ENCODE data around the gene MRPL24.

The MRPL24 gene

DNA sequence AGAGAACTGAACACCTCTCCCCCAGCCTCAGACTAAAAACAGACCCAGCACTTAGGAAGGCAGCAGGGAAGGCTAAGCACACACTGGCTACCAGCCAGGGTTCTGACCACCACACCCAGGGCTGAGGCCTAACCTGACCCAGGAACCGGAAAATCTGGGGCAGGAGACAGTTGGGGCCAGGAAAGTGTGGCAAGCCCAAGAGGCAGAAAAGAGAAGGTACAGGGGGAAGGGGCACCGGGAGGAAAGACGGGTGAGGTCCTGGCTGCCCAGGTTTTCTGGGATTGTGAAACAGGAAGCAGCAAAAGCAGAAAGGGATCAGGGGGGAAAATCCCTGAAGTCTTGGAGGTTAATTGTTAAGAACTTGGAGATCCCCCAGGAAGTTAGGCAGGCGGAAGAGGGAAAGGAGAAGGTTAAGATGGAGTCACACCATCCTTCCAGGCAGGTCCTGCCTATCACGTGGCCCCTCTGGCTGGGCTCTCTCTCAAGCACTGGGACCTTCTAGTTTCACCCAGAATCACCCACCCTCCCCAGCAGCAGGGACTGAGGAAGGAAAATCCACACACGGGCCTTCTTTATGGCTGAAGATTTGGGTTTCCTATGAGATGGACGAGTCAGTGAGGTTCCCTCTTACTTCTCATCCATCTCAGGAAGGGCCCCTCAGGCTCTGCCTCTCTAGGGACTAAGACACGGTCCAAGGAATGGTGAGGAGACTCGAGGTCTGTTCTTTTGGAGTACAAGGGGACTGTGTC is 8.0 kb upstream of the MRPL24 start (continued):
- TF ChIP-seq KLF1 (tag by site-specific recombination; IDR thresholded peaks at IDR 0.05) (peak; percentile 61; the same call in 1 of the 2 replicates), MEIS1 (CRISPR knock-in tag; IDR thresholded peaks at IDR 0.05; ENCODE audit: borderline replicate concordance) (no peak), ZNF658 (tag by site-specific recombination; IDR thresholded peaks at IDR 0.05) (no peak), ZNF777 (tag by site-specific recombination; IDR thresholded peaks at IDR 0.05; ENCODE audit: borderline replicate concordance) (no peak), ZNF155 (tag by site-specific recombination; IDR thresholded peaks at IDR 0.05) (no peak), KLF8 (tag by site-specific recombination; IDR thresholded peaks at IDR 0.05) (peak; percentile 54), ZNF785 (tag by site-specific recombination; IDR thresholded peaks at IDR 0.05) (no peak), ZNF664 (tag by site-specific recombination; IDR thresholded peaks at IDR 0.05) (no peak), ZNF138 (tag by site-specific recombination; IDR thresholded peaks at IDR 0.05; ENCODE audit: borderline replicate concordance) (no peak), KLF7 (tag by site-specific recombination; IDR thresholded peaks at IDR 0.05; ENCODE audit: borderline replicate concordance) (0 out of 2 replicates have a peak, but pooled peaks have one; percentile 10), ZNF248 (tag by site-specific recombination; IDR thresholded peaks at IDR 0.05) (no peak), ZFP41 (tag by site-specific recombination; IDR thresholded peaks at IDR 0.05; ENCODE audit: borderline replicate concordance) (no peak), OVOL3 (tag by site-specific recombination; IDR thresholded peaks at IDR 0.05) (no peak), PBX3 (CRISPR knock-in tag; IDR thresholded peaks at IDR 0.05) (no peak), ZNF621 (tag by site-specific recombination; IDR thresholded peaks at IDR 0.05) (no peak), KLF9 (tag by site-specific recombination; IDR thresholded peaks at IDR 0.05; ENCODE audit: low read depth) (no peak)
- TF ChIP-seq, protein P1, sequence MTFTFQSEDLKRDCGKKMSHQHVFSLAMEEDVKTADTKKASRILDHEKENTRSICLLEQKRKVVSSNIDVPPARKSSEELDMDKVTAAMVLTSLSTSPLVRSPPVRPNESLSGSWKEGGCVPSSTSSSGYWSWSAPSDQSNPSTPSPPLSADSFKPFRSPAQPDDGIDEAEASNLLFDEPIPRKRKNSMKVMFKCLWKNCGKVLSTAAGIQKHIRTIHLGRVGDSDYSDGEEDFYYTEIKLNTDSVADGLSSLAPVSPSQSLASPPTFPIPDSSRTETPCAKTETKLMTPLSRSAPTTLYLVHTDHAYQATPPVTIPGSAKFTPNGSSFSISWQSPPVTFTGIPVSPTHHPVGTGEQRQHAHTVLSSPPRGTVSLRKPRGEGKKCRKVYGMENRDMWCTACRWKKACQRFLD (tag by site-specific recombination; IDR thresholded peaks at IDR 0.05): no peak
- TF ChIP-seq, protein P2, sequence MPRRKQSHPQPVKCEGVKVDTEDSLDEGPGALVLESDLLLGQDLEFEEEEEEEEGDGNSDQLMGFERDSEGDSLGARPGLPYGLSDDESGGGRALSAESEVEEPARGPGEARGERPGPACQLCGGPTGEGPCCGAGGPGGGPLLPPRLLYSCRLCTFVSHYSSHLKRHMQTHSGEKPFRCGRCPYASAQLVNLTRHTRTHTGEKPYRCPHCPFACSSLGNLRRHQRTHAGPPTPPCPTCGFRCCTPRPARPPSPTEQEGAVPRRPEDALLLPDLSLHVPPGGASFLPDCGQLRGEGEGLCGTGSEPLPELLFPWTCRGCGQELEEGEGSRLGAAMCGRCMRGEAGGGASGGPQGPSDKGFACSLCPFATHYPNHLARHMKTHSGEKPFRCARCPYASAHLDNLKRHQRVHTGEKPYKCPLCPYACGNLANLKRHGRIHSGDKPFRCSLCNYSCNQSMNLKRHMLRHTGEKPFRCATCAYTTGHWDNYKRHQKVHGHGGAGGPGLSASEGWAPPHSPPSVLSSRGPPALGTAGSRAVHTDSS (tag by site-specific recombination; IDR thresholded peaks at IDR 0.05): no peak
- TF ChIP-seq, protein P3, sequence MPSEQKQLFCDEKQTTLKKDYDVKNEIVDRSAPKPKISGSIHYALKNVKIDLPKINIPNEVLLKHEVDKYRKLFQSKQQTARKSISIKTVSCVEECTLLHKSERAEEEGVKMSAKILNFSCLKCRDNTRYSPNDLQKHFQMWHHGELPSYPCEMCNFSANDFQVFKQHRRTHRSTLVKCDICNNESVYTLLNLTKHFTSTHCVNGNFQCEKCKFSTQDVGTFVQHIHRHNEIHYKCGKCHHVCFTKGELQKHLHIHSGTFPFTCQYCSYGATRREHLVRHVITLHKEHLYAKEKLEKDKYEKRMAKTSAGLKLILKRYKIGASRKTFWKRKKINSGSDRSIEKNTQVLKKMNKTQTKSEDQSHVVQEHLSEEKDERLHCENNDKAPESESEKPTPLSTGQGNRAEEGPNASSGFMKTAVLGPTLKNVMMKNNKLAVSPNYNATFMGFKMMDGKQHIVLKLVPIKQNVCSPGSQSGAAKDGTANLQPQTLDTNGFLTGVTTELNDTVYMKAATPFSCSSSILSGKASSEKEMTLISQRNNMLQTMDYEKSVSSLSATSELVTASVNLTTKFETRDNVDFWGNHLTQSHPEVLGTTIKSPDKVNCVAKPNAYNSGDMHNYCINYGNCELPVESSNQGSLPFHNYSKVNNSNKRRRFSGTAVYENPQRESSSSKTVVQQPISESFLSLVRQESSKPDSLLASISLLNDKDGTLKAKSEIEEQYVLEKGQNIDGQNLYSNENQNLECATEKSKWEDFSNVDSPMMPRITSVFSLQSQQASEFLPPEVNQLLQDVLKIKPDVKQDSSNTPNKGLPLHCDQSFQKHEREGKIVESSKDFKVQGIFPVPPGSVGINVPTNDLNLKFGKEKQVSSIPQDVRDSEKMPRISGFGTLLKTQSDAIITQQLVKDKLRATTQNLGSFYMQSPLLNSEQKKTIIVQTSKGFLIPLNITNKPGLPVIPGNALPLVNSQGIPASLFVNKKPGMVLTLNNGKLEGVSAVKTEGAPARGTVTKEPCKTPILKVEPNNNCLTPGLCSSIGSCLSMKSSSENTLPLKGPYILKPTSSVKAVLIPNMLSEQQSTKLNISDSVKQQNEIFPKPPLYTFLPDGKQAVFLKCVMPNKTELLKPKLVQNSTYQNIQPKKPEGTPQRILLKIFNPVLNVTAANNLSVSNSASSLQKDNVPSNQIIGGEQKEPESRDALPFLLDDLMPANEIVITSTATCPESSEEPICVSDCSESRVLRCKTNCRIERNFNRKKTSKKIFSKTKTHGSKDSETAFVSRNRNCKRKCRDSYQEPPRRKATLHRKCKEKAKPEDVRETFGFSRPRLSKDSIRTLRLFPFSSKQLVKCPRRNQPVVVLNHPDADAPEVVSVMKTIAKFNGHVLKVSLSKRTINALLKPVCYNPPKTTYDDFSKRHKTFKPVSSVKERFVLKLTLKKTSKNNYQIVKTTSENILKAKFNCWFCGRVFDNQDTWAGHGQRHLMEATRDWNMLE (tag by site-specific recombination; conservative IDR thresholded peaks at IDR 0.05; ENCODE audit: low read depth): peak; percentile 42
- TF ChIP-seq, protein P4, sequence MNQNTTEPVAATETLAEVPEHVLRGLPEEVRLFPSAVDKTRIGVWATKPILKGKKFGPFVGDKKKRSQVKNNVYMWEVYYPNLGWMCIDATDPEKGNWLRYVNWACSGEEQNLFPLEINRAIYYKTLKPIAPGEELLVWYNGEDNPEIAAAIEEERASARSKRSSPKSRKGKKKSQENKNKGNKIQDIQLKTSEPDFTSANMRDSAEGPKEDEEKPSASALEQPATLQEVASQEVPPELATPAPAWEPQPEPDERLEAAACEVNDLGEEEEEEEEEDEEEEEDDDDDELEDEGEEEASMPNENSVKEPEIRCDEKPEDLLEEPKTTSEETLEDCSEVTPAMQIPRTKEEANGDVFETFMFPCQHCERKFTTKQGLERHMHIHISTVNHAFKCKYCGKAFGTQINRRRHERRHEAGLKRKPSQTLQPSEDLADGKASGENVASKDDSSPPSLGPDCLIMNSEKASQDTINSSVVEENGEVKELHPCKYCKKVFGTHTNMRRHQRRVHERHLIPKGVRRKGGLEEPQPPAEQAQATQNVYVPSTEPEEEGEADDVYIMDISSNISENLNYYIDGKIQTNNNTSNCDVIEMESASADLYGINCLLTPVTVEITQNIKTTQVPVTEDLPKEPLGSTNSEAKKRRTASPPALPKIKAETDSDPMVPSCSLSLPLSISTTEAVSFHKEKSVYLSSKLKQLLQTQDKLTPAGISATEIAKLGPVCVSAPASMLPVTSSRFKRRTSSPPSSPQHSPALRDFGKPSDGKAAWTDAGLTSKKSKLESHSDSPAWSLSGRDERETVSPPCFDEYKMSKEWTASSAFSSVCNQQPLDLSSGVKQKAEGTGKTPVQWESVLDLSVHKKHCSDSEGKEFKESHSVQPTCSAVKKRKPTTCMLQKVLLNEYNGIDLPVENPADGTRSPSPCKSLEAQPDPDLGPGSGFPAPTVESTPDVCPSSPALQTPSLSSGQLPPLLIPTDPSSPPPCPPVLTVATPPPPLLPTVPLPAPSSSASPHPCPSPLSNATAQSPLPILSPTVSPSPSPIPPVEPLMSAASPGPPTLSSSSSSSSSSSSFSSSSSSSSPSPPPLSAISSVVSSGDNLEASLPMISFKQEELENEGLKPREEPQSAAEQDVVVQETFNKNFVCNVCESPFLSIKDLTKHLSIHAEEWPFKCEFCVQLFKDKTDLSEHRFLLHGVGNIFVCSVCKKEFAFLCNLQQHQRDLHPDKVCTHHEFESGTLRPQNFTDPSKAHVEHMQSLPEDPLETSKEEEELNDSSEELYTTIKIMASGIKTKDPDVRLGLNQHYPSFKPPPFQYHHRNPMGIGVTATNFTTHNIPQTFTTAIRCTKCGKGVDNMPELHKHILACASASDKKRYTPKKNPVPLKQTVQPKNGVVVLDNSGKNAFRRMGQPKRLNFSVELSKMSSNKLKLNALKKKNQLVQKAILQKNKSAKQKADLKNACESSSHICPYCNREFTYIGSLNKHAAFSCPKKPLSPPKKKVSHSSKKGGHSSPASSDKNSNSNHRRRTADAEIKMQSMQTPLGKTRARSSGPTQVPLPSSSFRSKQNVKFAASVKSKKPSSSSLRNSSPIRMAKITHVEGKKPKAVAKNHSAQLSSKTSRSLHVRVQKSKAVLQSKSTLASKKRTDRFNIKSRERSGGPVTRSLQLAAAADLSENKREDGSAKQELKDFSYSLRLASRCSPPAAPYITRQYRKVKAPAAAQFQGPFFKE (tag by site-specific recombination; IDR thresholded peaks at IDR 0.05; ENCODE audit: borderline replicate concordance): no peak
- TF ChIP-seq, protein P5, sequence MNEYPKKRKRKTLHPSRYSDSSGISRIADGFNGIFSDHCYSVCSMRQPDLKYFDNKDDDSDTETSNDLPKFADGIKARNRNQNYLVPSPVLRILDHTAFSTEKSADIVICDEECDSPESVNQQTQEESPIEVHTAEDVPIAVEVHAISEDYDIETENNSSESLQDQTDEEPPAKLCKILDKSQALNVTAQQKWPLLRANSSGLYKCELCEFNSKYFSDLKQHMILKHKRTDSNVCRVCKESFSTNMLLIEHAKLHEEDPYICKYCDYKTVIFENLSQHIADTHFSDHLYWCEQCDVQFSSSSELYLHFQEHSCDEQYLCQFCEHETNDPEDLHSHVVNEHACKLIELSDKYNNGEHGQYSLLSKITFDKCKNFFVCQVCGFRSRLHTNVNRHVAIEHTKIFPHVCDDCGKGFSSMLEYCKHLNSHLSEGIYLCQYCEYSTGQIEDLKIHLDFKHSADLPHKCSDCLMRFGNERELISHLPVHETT (tag by site-specific recombination; IDR thresholded peaks at IDR 0.05): no peak

Measured in HEK293 (cell line).